ENCODE measurements around the gene ESPN.

ESPN gene

DNA sequence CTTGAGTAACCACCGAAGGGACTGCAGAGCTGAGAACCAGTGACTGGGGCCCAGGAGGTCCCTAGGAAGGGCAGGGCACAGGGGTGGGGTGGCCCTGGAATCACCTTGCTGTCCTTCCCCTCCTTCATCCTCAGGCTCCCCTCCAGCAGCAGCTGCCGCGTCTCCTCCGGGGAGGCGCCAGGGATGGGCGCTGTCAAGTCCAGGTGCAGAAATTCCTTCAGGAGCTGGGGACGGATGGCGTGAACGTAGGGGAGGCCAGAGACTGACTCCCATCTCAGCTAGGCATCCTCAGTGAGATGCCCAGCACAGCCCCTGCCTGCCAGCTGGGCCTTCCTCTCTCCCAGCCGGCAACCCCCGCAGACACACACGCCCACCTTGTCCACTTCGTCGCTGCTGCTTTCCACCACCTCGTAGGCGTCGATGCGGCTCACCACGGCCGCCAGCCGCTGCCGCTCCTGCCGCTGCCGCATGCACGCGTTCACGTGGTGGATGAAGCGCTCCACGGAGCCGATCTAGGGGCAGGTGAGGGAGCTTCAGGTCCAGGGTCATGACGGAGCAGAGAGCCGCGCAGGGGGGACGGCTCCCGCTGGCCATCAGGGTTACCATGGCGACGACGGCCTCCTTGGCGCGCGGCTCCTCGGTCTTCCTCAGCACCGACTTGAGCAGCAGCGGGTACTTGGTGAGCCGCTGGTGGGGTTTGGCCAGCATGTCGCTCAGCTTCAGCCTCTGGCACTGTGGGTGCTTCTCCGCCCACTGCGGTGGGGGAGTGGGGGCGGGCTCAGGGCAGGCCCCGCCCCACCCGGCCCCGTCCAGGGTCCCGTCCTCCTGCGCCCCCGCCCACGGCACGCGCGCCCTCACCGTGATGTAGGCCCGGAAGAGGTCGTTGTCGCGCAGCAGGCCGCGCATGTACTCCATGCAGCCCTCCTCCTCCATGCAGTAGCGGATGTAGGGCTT lies 45.8 kb downstream of the ESPN start:
- H3K9me3 ChIP-seq (ENCODE audit: control insufficient read depth, low read length): no peaks in the 10 kb centered on the region
- H3K36me3 ChIP-seq (ENCODE audit: control insufficient read depth, insufficient read depth, low read length): no peaks in the 10 kb centered on the region
- H3K9ac ChIP-seq: no peak overlapping the region
- peaks cover 2% of the 10 kb centered on the region for H3K4me1 ChIP-seq
- H3K4me2 ChIP-seq (ENCODE audit: low read length): peak overlapping the region; percentile 21
- H3K4me3 ChIP-seq (ENCODE audit: low read depth, low read length): peak overlapping the region; percentile 20
- no peak overlapping the region for H2AFZ ChIP-seq
- no peaks in the 10 kb centered on the region for H3K27me3 ChIP-seq (ENCODE audit: control insufficient read depth, insufficient read depth, low read length)
- no peak overlapping the region for H3K27ac ChIP-seq
- TF ChIP-seq, protein P1, sequence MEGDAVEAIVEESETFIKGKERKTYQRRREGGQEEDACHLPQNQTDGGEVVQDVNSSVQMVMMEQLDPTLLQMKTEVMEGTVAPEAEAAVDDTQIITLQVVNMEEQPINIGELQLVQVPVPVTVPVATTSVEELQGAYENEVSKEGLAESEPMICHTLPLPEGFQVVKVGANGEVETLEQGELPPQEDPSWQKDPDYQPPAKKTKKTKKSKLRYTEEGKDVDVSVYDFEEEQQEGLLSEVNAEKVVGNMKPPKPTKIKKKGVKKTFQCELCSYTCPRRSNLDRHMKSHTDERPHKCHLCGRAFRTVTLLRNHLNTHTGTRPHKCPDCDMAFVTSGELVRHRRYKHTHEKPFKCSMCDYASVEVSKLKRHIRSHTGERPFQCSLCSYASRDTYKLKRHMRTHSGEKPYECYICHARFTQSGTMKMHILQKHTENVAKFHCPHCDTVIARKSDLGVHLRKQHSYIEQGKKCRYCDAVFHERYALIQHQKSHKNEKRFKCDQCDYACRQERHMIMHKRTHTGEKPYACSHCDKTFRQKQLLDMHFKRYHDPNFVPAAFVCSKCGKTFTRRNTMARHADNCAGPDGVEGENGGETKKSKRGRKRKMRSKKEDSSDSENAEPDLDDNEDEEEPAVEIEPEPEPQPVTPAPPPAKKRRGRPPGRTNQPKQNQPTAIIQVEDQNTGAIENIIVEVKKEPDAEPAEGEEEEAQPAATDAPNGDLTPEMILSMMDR (IDR thresholded peaks at IDR 0.05): no peak
- H3K79me2 ChIP-seq: no peaks in the 10 kb centered on the region

DNA sequence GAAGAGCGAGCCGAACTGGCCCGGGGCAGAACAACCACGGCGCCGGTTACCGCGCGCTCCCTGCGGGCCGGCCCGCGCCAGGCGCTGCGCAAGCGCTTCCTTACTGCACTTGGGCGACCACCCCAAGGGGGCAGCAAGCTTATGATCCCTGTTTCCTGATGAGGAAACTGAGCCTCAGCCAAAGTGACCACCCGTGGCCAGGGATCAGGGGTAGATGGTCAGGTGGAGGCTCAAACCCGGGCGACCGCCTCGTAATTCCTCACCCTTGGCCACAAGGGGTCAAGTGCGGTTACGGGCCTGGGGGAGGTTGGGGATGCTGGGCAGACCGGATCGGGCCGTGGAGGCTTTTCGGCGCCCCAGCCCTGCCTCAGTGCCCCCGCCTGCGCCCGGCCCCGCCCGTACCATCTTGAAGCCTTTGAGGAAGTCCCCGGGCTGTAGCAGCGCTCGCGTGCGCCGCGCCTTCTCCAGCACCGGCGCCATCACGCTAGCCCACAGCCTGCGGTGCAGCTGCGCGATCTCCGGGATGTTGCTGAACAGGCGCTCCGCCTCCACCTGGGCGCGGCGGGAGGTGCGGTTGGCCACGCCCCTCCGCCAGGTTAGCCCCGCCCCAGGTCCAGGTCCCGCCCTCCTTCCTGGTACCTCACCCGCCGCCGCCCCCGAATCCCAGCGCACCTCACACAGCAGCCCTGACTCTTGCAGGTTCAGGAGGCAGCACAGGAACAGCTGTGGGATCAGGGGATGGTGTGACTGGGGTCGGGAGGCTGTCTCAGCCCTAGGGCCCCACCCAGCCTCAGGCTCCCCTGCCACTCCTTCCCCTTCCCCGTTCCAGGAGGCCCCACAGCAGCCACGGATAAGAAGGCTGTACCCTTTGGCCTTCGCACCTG lies 46.8 kb downstream of the ESPN start:
- H3K27me3 ChIP-seq (ENCODE audit: control insufficient read depth, insufficient read depth, low read length): no peaks in the 10 kb centered on the region
- H3K4me1 ChIP-seq: peaks cover 7% of the 10 kb centered on the region
- no peak overlapping the region for H3K9ac ChIP-seq
- no peak overlapping the region for H3K27ac ChIP-seq
- no peaks in the 10 kb centered on the region for H3K9me3 ChIP-seq (ENCODE audit: control insufficient read depth, low read length)
- H3K79me2 ChIP-seq: no peaks in the 10 kb centered on the region
- no peak overlapping the region for H2AFZ ChIP-seq
- H3K4me2 ChIP-seq (ENCODE audit: low read length): peak overlapping the region; percentile 21
- TF ChIP-seq, protein P1 (IDR thresholded peaks at IDR 0.05): no peak
- H3K4me3 ChIP-seq (ENCODE audit: low read depth, low read length): peak overlapping the region; percentile 20
- H3K36me3 ChIP-seq (ENCODE audit: control insufficient read depth, insufficient read depth, low read length): no peaks in the 10 kb centered on the region

DNA sequence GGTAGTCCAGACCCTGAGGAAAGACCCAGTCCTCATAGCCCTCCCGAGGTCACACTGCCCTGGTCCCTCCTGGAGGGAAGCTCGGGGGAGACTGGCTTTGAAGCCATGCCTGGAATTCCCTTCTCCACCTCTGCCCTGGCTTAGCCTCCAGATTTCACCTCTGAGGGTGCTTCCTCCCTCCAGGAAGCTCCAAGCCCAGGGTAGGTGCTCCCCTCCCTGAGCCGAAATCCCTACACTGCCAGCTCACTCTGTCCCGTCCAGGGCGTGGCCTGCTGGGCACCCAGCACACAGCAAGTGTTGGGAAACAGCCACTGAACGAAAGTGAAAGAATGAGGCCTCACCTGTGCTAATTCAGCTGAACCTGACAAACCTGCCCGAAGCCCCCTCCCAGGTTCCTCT lies 47.4 kb downstream of the ESPN start:
- Histone ChIP-seq H3K4me3 (ENCODE audit: low read depth, low read length) (no peak overlapping the region), H3K27ac (no peak overlapping the region), H3K27me3 (ENCODE audit: control insufficient read depth, insufficient read depth, low read length) (no peaks in the 10 kb centered on the region), H3K36me3 (ENCODE audit: control insufficient read depth, insufficient read depth, low read length) (no peaks in the 10 kb centered on the region), H3K4me1 (peaks cover 7% of the 10 kb centered on the region), H3K9me3 (ENCODE audit: control insufficient read depth, low read length) (no peaks in the 10 kb centered on the region), H2AFZ (no peak overlapping the region), H3K4me2 (ENCODE audit: low read length) (no peak overlapping the region), H3K9ac (no peak overlapping the region), H3K79me2 (no peaks in the 10 kb centered on the region)
- TF ChIP-seq, protein P1 (IDR thresholded peaks at IDR 0.05): no peak

DNA sequence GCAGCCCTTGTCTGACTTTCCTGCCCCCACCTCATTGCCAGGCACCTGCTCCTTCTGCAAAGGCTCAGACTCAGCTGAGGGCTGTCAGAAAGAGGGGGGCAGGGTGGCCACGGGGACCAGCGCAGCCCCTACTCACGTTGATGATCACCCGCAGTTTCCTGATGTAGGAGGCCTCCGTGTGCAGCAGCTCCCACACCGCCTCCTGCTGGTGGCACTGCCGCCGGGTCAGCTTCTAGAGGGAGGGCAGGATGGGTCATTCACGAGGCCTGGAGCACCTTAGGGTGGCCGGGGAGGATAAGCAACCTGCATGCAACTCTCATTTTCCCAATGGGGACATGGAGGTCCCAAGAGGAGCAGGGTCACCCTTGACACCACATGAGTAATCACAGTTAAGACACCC lies 47.8 kb downstream of the ESPN start:
- no peaks in the 10 kb centered on the region for H3K36me3 ChIP-seq (ENCODE audit: control insufficient read depth, insufficient read depth, low read length)
- no peak overlapping the region for H3K4me3 ChIP-seq (ENCODE audit: low read depth, low read length)
- TF ChIP-seq, protein P1 (IDR thresholded peaks at IDR 0.05): no peak

More for the DNA sequence above, 47.8 kb downstream of the ESPN start:
- Histone ChIP-seq H3K9me3 (ENCODE audit: control insufficient read depth, low read length) (no peaks in the 10 kb centered on the region), H3K79me2 (no peaks in the 10 kb centered on the region), H3K27ac (no peak overlapping the region), H3K9ac (no peak overlapping the region), H3K4me1 (peaks cover 7% of the 10 kb centered on the region), H3K27me3 (ENCODE audit: control insufficient read depth, insufficient read depth, low read length) (no peaks in the 10 kb centered on the region), H3K4me2 (ENCODE audit: low read length) (no peak overlapping the region), H2AFZ (no peak overlapping the region)

Measured in parathyroid adenoma (tissue), 2 donors.